GM13977 (cell line): ENCODE data around the gene FBP2.

ENCODE experiments used
- DNase-seq: peaks from one replicate; pipeline ENCODE4 v3.0.0; 2012; ENCODE audit warnings: low spot score
- in situ Hi-C: fragments of 300-500 bp; cut with MboI; formaldehyde crosslinking; loops from one replicate; pipeline ENCODE4 v1.12.0; 2022; ENCODE audit warnings: low sequenced_read_pairs, low pct_unique_long_range_greater_than_20kb, mixed read lengths, inconsistent platforms; ENCODE audit not compliant: unreplicated experiment
- TF ChIP-seq, protein P1 (sequence below): IDR thresholded peaks from 2 replicates; pipeline ENCODE4 v1.5.1; 2012; ENCODE audit warnings: mild to moderate bottlenecking, control low read depth; ENCODE audit not compliant: insufficient read depth; ENCODE audit errors: extremely low read depth, missing control alignments

Gene FBP2

GRCh38 chr9:94581728-94582127 is 11.9 kb downstream of the FBP2 start:
- in situ Hi-C loops, result no loop called here

DNA sequence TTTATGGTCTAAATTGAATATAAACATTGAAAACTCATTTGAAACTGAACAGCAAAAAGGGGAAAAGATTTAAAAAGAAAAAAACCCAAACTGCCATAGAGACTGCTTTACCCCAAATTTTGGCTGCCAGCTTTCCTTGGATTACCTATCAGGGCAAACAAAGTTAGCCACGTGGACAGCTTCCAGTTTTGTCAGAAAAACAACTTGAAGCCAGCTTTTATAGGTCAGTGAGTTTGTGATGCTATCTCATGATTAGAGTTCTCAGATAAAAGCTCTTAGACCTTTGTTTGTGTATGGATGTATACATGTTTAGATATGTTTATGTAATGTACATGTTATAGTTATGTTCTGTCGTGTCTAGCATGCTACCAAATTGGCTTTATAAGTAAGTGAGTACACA is 16.1 kb downstream of the FBP2 start:
- in situ Hi-C loops, result no loop called here
- TF ChIP-seq, protein P1, sequence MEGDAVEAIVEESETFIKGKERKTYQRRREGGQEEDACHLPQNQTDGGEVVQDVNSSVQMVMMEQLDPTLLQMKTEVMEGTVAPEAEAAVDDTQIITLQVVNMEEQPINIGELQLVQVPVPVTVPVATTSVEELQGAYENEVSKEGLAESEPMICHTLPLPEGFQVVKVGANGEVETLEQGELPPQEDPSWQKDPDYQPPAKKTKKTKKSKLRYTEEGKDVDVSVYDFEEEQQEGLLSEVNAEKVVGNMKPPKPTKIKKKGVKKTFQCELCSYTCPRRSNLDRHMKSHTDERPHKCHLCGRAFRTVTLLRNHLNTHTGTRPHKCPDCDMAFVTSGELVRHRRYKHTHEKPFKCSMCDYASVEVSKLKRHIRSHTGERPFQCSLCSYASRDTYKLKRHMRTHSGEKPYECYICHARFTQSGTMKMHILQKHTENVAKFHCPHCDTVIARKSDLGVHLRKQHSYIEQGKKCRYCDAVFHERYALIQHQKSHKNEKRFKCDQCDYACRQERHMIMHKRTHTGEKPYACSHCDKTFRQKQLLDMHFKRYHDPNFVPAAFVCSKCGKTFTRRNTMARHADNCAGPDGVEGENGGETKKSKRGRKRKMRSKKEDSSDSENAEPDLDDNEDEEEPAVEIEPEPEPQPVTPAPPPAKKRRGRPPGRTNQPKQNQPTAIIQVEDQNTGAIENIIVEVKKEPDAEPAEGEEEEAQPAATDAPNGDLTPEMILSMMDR, result no peak
- DNase-seq, result no peak

More at GRCh38 chr9:94581728-94582127, 11.9 kb downstream of the FBP2 start:
- TF ChIP-seq, protein P1, result no peak
- DNase-seq, result no peak

DNA sequence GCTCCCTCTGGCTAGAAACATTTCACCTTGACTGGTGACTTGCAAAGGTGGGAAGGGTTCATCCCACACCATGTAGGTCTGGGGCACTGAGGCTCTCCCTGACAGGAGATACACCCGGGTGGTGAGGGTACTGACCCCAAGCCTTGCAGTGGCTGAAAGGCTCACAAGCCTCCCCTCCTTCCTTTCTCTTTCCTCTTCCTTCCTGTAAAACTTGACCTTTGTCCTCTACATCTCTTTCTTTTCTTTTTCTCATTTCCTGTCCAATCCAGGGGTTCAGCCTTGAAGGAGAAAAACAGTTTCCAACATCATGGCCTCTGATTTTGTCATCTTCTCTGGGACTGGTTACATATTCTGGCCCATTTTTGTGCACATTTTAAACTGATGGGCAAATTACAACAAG is 16.6 kb downstream of the FBP2 start:
- TF ChIP-seq, protein P1, result no peak
- no peak for DNase-seq
- in situ Hi-C loops, result no loop called here

- DNase-seq, result no peak
- in situ Hi-C loops, result no loop called here
- TF ChIP-seq, protein P1, result no peak
Measured at GRCh38 chr9:94576131-94576530, 17.5 kb downstream of the FBP2 start.

GRCh38 chr9:94568972-94569712 is 24.5 kb downstream of the FBP2 start:
- TF ChIP-seq, protein P1, result no peak
- in situ Hi-C loops, result no loop called here
- no peak for DNase-seq

- TF ChIP-seq, protein P1, result no peak
- in situ Hi-C loops, result no loop called here
- DNase-seq, result no peak
Measured at GRCh38 chr9:94568250-94568889, 25.3 kb downstream of the FBP2 start.
